GM18502 (cell line): Measurements from ENCODE around the gene PSMA4.
"Not testable (repeated sequence)": the region's sequence is repeated elsewhere in the genome, so short reads cannot be mapped to it uniquely, and the experiment has no call there.

Experiments
- ATAC-seq: cut with Tn5 transposase; IDR thresholded peaks from one replicate; pipeline ENCODE4 v1.9.1; 2021; ENCODE audit warnings: mild to moderate bottlenecking; ENCODE audit not compliant: unreplicated experiment, poor library complexity

The PSMA4 gene

GRCh38 chr15:78550815-78551214, 10.6 kb downstream of the PSMA4 start:
- no peak for ATAC-seq

- no peak for ATAC-seq
These were observed 11.7 kb downstream of the PSMA4 start for GRCh38 chr15:78551902-78552301.

GRCh38 chr15:78552597-78552996, 12.4 kb downstream of the PSMA4 start:
- no peak for ATAC-seq

- not testable (repeated sequence) for ATAC-seq
These were observed 20.0 kb downstream of the PSMA4 start for GRCh38 chr15:78560201-78560600.

- ATAC-seq: no peak
These were observed 21.2 kb downstream of the PSMA4 start for GRCh38 chr15:78561490-78561889.

GRCh38 chr15:78563092-78563491, 22.8 kb downstream of the PSMA4 start:
- no peak for ATAC-seq

GRCh38 chr15:78564743-78565096, 24.5 kb downstream of the PSMA4 start:
- no peak for ATAC-seq

- ATAC-seq: peak; percentile 89
These were observed 25.1 kb downstream of the PSMA4 start, which contains the start of gene CHRNA5 for GRCh38 chr15:78565097-78565950. Gene CHRNA5, plus strand, starts transcription at chr15:78565520. Its CDS starts 200 bp downstream, at chr15:78565720.

- ATAC-seq: peak; percentile 18
These were observed 25.9 kb downstream of the PSMA4 start for GRCh38 chr15:78565951-78566774.

GRCh38 chr15:78567531-78567930, 27.3 kb downstream of the PSMA4 start:
- no peak for ATAC-seq

GRCh38 chr15:78570710-78571109, 30.5 kb downstream of the PSMA4 start:
- no peak for ATAC-seq

- ATAC-seq: no peak
These were observed 31.1 kb downstream of the PSMA4 start for GRCh38 chr15:78571382-78571781.

GRCh38 chr15:78573416-78573815, 33.2 kb downstream of the PSMA4 start:
- no peak for ATAC-seq

- ATAC-seq: no peak
These were observed 34.7 kb downstream of the PSMA4 start for GRCh38 chr15:78574944-78575343.

- ATAC-seq: no peak
These were observed 57.3 kb downstream of the PSMA4 start for GRCh38 chr15:78597583-78597982.

GRCh38 chr15:78598348-78598747, 58.1 kb downstream of the PSMA4 start:
- ATAC-seq: no peak

GRCh38 chr15:78599189-78599588, 58.9 kb downstream of the PSMA4 start:
- ATAC-seq: no peak
